H1 (cell line): ENCODE results near the gene UFSP1.

ENCODE experiments used
- JUND ChIP-seq: IDR thresholded peaks from 2 replicates; pipeline ENCODE4 v1.6.1; 2011; ENCODE audit warnings: mild to moderate bottlenecking, improper control_type of control experiment, low read length
- POLR2AphosphoS5 ChIP-seq: IDR thresholded peaks from 2 replicates; pipeline ENCODE4 v1.6.1; 2011; ENCODE audit warnings: low read depth, low read length
- TF ChIP-seq, protein P1 (sequence below), 3 experiments: IDR thresholded peaks; 1 replicate in 2 of 3; 2 replicates in 1 of 3; pipeline versions ENCODE4 v1.5.1 to v1.6.1; 2011; ENCODE audit warnings: low read length in 3 of 3, mild to moderate bottlenecking in 3 of 3, inconsistent platforms in 2 of 3, low read depth in 1 of 3, moderate library complexity in 1 of 3; ENCODE audit not compliant: insufficient read depth in 1 of 3; ENCODE audit errors: control extremely low read depth in 1 of 3

DNA sequence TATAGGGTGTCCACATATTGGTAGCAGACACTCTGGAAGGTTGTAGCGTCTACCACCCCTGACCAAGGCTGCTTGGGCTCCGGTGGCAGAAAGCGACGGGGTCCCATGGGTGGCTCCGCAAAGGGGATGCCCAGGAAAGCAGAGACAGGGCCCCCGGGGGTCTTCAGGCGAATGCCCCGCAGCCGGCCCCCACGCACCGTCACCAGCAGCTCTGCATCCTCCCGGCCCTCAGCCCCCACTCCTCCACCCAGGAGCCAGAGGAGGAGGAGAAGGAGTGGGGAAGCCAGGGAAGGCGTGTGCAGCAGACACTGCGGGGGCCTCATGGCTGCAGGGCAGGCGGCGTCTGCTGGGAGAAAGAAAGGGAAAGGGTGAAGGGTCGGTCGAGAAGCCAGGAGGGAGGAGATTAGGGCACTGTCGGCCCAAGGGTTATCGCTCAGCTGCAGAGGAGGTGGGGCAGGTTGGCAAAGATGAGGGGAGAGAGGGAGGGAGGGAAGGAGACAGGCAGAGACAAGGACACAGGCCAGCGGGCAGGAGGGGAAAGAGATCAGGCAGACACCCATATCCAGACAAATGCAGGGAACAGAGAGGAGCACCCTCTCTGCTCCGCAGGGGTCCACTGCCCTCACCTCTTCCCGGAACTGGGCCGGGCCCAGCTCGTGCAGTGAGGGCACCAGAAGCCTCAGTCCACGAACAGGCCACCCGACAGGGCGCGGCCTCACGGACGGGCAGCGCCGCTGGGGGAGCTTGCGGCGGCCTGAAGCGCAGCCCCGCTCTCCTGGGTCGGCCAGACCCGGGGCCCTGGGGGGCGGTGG lies 4.6 kb upstream of the UFSP1 start:
- TF ChIP-seq JUND, result no peak
- TF ChIP-seq POLR2AphosphoS5, result no peak
- TF ChIP-seq, protein P1, sequence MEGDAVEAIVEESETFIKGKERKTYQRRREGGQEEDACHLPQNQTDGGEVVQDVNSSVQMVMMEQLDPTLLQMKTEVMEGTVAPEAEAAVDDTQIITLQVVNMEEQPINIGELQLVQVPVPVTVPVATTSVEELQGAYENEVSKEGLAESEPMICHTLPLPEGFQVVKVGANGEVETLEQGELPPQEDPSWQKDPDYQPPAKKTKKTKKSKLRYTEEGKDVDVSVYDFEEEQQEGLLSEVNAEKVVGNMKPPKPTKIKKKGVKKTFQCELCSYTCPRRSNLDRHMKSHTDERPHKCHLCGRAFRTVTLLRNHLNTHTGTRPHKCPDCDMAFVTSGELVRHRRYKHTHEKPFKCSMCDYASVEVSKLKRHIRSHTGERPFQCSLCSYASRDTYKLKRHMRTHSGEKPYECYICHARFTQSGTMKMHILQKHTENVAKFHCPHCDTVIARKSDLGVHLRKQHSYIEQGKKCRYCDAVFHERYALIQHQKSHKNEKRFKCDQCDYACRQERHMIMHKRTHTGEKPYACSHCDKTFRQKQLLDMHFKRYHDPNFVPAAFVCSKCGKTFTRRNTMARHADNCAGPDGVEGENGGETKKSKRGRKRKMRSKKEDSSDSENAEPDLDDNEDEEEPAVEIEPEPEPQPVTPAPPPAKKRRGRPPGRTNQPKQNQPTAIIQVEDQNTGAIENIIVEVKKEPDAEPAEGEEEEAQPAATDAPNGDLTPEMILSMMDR (IDR thresholded peaks at IDR 0.05; ENCODE audit: control extremely low read depth in 1 of 3, insufficient read depth in 1 of 3, low read depth in 1 of 3, low read length in 3 of 3), result no peak
